Suppressor macrophage treated with lipopolysaccharide for 1 hour (primary cell): ENCODE data around the gene PKD1.
A peak's percentile ranks its signal among the peaks of the same experiment; 100 is the strongest.
"Not testable (repeated sequence)": the region's sequence is repeated elsewhere in the genome, so short reads cannot be mapped to it uniquely, and the experiment has no call there.

Experiments
- DNase-seq, 3 donors: peaks; one replicate each; pipeline ENCODE4 v3.0.0-alpha.2; 2020 to 2022

The PKD1 gene

DNA sequence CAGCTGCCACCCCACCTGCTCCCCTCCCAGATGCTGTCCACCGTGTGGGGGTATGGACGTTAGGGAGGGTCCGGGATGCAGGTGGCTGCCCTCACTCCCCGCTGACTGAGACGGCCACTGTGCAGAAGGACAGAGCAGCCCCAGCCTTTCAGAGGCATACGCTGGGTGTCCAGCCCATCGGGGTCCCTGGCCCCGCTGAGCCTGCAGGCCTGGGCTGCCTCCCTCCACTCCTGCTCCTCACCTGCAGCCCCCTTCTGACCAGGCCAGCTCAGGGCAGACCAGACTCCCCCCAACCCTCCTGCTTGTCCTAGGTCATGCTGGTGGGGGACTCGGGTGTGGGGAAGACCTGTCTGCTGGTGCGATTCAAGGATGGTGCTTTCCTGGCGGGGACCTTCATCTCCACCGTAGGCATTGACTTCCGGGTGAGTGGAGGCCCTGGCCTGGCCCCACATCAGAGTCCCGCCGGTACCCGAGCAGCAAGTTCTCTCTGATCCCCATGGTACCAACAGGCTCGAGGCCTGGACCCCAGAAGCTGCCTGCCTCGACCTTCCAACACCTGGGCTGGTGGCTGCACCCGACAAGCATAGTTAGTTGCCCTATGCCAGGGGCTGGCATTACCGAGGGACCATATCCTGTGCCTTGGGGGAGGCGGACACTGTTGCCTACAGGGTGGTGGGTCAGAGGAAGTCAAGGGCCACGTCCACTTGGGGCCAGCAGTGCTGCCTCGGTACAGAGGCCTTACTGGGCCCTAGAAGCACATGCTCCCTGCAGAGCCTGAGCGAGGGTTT, 14.1 kb upstream of the PKD1 start:
- no peak for DNase-seq

DNA sequence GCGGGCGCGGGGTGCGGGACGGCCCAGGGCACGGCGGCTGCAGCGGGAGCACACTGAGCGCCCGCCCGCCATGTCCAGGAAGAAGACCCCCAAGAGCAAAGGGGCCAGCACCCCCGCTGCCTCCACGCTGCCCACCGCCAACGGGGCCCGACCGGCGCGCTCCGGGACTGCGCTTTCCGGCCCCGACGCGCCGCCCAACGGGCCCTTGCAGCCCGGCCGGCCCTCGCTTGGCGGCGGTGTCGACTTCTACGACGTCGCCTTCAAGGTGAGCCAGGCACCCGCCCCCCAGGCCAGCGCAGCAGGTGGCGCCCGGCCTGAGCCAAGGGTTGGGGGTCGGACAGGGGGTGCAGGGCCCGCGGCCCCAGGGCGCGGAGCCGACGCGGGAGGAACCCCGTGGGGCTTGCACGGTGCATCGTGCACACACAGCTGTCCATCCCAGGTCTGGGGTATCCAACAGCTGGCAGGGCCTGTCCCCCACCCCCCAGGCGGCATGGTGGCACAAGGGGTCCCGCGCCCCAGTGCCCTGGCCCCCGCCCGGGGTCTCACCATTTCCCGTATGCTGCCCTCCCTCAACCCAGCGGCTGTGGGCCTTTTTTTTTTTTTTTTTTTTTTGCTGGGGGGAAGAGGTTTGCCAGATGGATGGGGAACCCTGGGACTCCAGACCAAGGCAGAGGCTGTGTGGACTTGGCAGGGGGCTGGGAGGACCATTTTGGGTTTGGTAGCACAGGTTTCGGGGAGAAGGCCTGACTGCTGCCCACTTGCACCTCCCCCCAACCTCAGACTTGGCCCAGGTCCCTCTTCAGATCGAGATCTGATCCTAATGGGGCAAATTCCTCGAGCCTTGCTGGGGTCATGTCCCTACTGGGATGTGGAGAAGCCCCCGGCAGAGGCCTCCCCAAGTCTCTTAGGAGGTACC, 13.3 kb upstream of the PKD1 start:
- DNase-seq, result no peak

DNA sequence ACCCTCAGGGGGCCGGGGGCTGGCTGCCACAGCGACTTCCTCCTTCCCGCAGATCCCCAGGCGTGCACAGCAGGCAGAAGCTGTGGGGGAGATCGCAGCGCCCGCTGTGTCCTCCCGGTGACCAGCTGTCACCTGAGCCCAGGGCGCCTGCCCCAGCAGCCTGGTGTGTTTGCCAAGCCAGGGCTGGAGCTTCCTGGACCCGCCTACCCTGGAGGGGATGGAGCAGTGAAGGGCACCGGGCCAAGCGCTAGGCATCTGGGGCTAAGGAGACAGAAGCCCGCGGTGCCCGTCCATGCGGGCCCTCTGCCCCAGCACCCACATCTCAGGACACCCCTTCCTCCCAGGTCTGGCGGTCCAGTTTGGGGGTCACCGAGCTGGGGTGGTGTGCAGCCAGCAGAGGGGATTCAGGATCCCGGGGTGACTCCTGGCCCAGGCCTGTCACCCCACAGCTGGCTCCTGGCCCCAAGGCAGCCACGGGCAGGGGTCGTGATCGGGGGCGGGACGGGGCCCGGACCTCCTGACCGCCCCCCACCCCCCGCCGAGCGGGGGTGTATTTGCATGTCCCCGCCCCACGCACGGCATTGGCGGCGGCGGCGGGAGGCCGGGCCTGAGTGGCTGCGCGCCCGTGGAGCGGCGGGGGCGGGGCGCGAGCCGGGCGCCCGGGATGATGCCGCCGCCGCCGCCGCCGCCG, 12.4 kb upstream of the PKD1 start, which contains the start of gene RAB26:
Gene RAB26 (plus strand): TSS at position 645 of the 691 bp plus-strand sequence. CDS start 159 bp downstream, outside the sequence.
- peak; percentile 41 to 85 (median 58) for DNase-seq

DNA sequence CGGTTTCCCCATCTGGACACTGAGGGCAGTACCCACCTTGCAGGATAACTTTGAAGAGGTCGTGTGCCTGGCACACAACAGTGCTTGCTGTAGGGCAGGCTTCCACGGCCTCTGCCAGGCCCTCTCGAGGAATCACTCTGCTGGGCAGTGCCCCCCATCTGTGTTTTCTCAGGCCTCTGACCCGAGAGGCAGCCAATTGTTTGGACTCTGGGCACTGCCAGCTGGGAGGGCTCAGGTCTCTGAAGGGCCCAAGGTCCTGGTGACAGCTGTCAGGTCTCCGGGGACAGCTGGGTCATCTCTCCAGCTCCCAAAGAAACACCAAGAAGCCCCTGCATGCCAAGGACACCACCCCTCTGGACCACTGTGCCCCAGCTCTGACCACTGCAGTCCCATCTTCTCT, 11.7 kb upstream of the PKD1 start:
- no peak for DNase-seq

DNA sequence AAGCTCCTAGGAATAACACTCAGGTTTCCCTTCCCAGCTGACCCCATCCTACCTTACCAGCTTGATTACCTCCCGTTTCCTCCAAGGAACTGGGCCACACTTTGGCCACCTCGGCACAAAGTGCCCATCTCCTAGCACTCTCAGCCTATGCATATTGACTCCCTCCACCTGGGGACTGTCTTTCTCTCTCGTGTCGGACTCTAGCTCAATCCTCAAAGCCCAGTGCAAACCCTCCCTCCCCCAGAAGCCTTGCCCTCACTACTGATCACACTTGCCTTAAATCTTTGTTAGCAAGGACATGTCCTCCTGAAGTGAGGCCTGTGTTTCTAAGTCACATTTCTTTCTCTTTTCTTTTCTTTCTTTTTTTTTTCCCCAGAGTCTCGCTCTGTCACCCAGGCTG, 10.1 kb upstream of the PKD1 start:
- DNase-seq, result no peak

DNA sequence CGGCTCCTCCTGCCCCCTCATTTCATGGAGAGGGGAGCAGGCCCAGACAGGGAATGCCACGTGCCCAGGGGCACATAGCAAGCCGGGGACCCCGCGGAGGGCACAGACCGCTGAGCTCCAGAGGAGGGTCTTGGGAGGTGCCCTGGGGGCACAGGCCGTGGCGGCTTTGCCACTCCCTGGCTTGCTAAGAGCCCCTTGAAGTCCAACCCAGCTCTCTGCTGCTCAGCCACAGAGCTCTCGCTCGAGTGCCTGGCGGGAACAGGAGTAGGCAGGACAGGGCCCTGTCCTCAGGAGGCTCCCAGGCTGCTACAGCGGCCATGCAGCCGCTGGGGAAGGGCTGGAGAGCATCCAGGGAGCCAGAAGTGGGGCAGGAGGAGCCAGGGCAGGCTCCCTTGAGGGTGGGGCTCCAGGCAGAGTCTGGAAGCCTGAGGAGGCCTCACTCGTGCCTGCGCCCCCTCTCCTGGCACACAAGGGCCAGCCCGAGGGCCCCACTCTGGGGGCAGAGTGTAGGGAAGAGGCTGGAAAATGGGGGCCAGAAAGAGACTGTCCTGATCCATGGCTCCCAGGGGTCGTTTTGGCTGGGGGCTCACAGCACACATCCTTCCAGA, 8.3 kb upstream of the PKD1 start:
- DNase-seq, result no peak

DNA sequence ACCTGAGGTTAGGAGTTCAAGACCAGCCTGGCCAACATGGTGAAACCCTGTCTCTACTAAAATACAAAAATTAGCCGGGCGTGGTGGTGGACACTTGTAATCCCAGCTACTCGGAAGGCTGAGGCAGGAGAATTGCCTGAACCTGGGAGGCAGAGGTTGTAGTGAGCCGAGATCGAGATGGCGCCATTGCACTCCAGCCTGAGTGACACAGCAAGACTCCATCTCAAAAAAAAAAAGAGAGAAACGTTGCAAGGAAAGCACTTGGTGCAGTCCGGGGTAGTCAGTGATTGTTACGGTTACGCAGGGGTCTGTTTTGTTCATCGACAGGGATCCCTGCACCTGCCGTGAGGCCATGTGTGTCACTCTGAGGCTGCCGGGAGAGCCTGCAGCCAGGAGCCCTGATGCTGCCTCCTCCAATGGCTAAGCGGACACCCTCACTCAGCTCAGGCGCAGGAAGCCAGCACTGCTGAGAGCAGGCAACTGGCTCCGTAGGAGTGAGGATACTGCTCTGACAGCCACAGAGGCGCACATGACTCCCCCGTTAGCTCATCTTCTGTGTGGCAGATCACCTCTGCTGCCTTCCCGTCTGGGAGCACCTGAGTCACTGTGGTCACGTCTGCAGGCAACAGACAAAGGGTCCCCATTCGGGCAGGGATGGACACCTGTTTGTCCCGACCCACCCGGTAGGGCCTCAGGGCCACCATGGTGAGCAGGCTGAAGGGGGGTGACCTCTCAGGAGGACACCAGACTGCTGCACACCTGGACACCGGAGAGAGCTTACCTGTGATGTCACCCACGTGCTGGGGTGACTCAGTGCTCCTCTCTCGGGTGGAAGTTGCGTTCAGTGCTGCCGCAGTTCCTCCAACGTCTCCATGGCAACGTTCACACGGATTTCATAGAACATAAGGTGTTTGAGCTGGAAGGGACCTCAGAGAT, 7.5 kb upstream of the PKD1 start:
- DNase-seq, result no peak

DNA sequence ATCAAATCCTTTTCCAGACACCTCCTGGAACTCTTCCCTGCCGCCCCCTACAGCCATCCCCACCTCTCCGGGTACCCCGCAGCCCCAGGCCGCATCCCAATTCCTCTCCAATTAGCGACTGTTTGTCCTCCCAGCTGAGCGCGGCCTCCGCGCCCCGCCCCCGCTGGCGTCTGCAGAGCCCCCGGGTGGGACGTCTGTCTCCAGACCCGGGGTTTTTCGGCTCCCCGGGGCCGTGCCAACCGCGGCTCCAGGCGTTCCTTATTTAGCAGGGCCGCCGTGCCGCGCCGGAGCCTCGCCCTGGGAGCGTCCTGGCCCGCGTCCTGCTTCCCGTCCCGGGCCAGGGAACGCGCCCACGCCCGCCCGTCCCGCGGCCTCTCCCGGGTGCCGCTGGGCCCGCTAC, 627 bp downstream of the PKD1 start:
- DNase-seq, result peak in 1 of 3 donors; percentile 56

DNA sequence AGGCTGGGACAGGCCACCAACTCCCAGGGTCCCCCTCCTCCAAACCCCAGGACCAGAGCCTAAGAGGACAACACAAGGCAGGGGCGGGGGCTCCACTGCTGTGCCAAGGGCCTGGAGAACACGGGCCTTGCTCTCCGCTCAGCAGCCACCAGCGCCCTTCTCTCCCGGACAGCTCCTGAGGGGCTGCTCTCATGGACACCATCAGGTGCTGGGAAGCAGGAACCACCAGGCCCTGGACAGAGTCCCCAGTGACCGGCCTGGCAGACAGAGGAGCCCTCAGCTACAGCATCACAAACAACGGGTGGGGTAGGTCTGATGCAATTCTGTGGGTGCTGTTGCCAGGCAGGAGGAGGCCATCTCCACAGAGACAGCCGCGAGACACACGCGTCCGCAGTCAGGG, 1.9 kb downstream of the PKD1 start:
- DNase-seq, result not testable (repeated sequence)

DNA sequence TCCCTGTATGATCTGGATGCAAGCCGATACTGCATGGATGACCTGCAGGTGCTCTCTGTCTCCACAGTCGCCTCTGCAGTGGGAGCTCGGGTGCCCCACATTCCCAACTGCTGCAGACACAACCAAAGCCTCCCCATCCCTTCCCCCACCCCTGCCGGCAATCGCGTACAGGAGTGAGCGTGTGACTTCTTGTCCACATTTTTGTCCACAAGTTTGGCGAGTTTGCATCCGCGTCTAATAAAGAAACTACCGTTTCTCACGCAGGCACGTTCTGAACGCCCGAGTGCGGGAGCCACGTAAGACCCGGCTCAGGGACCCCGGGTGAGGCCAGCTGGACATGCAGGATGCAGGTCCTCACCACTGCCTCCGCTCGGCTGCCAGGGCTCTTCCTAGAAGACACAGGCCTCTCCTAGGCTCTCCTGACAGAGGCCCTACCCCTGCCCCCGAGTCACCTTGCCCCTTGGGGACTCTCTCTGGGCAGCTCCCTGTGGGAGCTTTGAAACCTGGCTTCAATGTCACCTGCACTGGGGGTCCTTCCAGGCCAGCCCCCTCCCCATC, 5.7 kb downstream of the PKD1 start:
- DNase-seq, result not testable (repeated sequence)

DNA sequence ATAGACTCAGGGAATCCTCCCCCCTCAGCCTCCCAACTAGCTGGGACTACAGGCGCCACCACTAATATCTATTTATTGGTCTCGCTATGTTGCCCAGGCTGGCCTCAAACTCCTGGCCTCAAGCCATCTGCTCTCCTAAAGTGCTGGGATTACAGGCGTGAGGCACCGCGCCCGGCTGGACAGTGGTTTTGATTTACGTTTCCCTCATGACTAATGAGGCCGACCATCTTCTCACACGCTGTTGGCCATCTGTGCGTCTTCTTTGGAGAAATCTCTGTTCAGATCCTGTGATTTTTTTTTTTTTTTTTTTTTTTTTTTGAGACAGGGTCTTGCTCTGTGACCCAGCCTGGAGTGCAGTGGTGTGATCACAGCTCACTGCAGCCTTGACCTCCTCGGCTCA, 6.4 kb downstream of the PKD1 start:
- DNase-seq, result not testable (repeated sequence)

DNA sequence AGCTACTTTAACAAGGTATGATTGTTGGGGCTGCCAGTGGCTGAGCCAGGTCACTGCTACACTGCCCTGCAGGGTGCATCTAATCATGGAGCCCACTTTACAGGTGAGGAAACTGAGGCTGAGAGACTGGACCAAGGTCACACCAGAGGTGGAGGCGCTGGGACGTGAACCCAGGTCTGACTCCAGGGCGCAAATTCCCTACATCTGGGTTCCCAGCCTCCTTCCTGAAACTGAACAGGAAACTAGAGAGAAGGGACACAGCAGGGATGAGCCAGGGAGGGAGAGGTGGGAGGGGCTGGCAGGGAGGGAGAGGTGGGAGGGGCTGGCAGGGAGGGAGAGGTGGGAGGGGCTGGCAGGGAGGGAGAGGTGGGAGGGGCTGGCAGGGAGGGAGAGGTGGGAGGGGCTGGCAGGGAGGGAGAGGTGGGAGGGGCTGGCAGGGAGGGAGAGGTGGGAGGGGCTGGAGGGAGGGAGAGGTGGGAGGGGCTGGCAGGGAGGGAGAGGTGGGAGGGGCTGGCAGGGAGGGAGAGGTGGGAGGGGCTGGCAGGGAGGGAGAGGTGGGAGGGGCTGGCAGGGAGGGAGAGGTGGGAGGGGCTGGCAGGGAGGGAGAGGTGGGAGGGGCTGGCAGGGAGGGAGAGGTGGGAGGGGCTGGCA, 7.9 kb downstream of the PKD1 start:
- DNase-seq, result not testable (repeated sequence)

DNA sequence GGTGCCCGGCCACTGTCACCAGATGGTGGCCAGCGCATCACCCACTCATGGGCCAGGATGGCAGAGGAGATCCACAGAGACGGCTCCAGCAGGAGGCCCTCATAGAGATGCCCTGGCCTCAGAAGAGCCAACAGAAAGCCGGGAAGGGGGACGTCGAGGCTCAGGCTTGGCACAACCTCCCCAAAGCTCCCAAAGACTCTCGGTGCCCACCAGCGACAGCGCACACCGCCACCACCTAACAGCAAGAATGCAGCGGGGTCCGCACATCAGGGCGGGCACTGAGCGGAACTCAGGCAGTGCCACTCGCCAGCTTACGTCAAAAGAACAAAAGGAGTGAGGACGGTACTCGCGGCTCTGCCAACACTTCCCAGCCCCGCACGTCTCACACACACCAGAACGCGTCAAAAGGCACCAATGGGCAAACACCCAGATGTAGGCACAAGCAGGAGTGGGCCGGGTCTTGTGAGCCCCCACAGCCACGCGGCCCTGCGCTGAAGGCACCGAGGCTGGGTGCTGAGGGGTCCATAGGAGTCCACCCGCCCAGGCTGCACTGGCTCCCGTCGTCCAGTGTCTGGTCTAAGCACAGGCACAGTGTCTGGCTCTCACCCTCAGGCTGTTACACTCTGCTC, 8.7 kb downstream of the PKD1 start:
- DNase-seq, result not testable (repeated sequence)

DNA sequence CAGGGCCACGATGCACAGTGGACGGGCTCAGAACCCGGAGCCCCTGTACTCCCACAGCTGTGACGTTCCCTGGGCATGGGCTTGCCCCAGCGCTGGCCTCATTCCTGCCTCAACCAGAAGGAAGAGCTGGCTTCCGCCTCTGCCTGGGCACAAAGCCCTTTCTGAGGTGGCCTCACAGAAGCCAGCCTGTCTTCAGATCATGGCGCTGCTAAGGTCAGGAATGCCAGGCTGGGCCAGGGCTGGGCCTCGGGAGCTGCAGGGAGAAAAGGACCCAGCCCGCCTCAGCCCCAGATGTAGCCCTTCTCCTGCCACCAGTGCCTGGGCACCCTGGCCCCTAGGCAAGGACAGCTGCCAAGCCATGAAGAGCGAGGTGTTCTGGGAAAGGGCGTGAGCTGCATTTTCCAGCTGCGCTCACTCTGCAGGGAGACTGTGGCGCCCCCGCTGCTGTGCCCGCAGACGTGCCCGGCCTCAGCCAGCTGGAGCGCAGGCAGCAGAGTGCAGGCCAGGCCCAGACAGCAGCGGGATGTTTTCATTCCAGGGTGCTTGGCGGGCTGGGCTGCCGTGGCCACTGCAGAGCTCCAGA, 9.4 kb downstream of the PKD1 start:
- not testable (repeated sequence) for DNase-seq

DNA sequence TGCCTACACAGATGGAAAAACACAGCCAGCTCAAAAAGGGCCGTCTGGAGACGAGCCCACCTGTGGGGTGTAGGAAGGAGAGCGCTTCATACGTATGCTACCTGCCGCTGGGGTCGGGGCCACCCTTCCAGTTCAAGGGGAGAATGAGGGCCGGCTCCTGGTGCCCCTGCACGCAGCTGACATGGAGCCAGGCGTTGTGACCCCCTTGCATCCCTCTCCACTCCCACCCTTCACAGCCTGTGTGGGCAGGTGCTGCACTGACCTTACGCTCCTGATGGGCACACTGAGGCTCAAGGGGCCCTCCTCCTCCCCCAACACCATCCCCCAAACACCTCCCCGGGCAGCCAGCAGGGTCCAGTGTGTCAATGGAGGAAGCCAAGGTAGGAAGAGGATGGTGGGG, 10.1 kb downstream of the PKD1 start:
- DNase-seq, result not testable (repeated sequence)

DNA sequence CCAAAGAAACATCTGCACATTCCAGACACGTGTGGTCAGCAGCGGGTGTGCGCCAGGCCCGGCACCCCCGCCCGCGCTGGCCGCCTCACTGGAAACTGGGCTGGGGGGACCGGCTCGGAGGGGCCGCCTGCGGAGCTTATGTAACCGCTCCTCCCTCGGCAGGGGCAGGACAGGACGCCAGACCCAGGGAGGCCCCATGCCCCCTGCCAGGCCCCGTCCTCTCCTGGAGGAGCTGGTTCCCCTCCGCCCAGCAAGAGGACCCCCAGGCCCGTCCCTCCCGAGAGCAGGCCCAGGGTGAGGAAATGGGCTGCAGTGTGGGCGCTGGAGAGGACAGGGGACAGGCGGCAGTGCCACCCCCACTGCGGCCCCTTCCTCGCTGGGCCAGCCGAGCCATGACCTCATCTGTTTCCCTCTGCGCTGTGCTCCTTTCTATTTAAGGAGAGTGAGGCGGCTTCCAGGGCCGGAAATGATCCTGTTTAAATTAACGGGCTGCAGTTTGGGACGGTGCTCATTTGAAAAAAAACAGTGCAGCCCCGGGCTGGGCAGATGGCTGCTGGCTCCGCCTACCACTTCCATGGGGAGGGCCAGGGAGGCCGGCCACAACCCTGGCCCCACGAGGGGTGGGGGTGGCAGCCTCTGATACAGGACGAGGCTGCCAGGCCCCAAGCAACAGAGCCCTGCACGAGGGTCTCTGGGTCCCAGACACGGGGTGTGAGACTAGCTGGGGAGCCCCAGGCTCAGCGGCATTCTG, 10.8 kb downstream of the PKD1 start:
- DNase-seq, result peak; percentile 44 to 62 (median 52)

DNA sequence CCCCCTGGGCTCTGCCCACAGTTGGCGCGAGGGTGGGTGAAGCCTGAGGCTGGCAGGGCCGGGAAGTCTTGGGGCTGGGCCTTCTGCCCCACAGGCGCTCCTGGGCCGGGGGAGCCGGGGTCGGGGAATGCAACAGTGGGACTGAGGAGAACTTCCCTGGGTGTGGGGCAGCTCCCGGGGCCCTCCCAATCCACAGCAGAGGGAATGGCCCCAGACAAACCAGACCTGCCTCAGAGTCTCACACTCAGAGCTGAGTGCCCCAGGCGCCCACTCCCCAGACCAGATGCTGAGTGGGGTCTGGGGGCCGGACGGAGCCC, 11.4 kb downstream of the PKD1 start:
- not testable (repeated sequence) for DNase-seq

DNA sequence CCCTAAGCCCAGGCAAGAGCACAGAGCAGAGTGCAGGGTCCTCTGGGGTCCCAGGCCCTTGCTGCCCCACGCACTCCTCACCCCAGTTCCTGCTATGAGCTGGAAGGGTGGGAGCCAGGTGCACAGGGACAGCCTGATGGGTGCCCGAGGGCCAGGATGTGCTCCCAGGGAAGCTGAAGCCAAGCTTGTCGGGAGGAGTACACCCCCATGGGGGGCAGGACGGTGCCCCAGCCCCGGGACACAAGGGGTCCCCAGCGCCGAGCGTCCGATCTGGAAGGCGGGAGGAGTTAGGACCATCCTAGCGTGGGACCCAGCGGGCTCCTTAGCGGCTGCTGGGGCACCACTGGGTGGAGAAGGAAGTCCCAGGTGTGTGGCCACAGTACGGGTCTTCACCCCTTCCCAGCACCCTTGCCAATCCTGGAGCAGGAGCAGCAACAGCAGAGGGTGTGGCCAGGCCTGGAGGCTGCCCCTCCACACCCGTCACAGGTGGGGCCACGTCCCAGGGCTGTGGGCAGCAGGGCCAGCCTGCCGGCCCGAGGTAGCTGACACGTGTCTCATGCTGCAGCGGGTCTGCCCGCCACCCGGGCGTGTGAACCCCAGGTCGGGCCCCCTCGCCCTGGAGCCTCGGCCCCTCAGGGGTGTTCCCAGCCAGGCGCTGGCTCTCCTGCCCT, 11.9 kb downstream of the PKD1 start:
- not testable (repeated sequence) for DNase-seq
